Stimulated activated CD8-positive, alpha-beta memory T cell treated with anti-CD3 and anti-CD28 coated beads, Interleukin-7, amount 100 ng/mL, for 48 hours (primary cell): ENCODE results near the gene IL10.
"Not testable (repeated sequence)": the region's sequence is repeated elsewhere in the genome, so short reads cannot be mapped to it uniquely, and the experiment has no call there.

Source experiments
- DNase-seq, 2 donors: peaks; one replicate each; pipeline ENCODE4 v3.0.0-alpha.2; 2020; ENCODE audit warnings: low read depth in 1 of 2; ENCODE audit errors: extremely low read depth in 1 of 2

IL10 gene

GRCh38 chr1:206768472-206769303, 3.6 kb downstream of the IL10 start:
- DNase-seq: no peak

DNA sequence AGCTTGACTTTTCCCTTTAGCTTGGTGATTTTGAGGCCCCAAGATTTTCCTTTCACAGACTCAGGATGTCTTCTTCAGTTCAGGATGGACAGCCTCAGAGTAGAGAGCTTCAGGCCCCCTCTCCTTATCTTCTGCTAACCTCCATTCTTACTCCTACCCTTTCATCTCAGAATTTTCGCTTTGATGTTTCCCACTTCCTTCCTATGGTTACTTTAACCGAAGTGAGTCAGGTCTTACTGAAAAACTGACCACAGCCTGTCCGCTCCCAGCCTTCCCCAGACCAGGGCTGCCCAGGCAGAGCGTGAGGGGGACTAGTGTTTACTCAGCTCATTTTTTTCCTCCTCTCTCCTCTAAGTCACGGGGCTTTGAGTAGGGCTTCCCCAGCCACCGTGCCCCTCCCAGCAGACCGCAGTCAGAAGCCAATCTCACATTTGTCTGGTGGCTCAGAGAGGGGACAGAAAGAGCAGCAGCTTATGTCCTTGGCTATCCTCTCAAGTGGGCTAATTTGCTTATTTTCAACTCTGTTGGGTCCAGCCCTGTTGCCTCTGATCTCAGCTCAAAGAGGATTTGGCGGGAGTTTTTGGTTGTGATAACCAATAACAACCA, 5.9 kb downstream of the IL10 start:
- DNase-seq: peak; percentile 60 to 77

GRCh38 chr1:206765771-206766170, 6.5 kb downstream of the IL10 start:
- not testable (repeated sequence) for DNase-seq

GRCh38 chr1:206762741-206763364, 9.4 kb downstream of the IL10 start:
- DNase-seq: not testable (repeated sequence)

- no peak for DNase-seq
Observed at GRCh38 chr1:206761159-206761768, 11.0 kb downstream of the IL10 start.

DNA sequence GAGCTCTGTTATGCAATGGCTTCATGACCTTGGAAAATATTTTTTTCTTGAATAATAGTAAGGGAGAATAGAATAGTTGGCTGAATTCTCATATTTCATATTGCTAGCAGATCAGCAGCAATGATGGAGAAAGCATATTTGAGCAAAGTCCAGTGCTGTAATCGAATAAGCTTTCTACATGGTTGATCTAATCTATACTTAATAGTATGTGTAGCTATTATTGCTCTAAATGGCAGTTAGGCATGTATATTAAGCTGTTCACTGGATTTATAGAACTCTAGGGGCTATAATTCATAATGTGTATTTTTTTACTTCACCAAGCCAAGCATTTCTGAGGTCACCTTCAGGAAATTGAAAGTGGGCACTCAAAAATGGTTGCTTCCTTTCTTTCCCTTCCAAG, 11.7 kb downstream of the IL10 start:
- DNase-seq: no peak

- DNase-seq: no peak
Observed at GRCh38 chr1:206757524-206758266, 14.6 kb downstream of the IL10 start.

DNA sequence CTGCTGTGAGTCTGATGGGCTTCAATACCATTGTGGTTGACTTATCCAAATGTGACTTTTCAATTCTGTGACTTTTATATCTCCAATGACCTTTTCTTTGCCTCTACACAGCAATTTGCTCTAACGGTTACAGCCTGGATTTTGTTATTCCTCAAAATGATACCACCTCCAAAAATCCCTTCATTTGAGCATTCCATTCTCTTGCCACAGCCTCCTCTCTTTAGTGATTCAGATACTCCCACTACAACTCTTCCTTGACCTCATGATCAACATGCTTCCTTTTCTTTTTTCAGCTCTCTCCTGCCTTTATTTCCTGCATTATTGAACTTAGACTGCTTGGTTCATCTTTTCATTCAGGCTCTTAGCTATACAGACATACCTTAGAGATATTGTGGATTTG, 18.3 kb downstream of the IL10 start:
- no peak for DNase-seq

DNA sequence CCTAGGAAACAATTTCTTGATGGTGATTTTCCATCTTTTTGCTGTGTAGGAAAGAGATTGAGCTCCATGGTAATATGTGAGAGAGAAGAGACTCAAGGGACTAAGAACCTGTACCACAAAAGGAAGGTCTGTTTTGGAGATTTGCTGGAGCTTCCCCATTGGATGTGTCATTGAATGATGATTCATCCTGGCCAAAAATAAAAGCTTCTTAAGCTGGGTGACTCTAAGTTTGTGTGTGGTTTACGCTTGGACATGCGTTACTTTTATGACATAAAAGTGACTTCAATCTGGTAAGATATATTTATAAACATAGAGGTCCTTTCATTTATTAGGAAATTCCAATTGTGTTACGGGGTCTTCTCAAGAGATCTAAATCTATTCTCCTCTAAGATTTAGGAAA, 19.2 kb downstream of the IL10 start:
- no peak for DNase-seq

DNA sequence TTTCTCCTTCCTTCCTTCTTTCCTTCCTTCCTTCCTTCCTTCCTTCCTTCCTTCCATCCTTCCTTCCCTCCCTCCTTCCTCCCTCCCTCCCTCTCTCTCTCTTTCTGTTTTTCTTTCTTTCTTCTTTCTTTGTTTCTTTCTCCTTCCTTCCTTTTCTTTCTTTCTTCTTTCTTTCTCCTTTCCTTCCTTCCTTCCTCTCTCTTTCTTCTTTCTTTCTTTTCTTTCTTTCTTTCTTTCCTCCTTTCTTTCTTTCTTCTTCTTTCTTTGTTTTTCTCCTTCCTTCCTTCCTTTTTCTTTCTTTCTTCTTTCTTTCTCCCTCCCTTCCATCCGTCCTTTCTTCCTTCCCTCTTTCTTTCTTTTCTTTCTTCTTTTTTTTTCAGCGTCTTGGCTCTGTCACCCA, 19.8 kb downstream of the IL10 start:
- no peak for DNase-seq

DNA sequence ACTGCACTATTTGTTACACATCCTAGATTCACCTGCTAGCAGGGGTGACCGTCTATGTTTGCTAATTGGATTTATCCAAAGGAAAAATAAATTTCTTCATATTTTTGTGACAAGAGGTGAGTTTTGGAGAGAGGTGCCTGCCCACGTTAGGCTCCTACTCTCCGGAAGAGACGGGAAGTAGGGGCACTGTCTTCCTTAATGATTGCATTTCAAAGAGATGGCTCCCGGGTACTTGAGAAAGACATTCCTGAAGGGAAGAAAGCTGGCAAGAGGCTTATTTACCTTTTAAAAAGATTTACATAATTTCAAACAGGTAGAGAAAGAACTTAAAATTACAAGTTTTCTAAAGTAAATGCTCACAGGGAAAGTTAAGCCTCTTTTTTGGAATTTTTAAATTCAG, 20.4 kb downstream of the IL10 start:
- no peak for DNase-seq

GRCh38 chr1:206748348-206749030, 23.8 kb downstream of the IL10 start:
- no peak for DNase-seq

DNA sequence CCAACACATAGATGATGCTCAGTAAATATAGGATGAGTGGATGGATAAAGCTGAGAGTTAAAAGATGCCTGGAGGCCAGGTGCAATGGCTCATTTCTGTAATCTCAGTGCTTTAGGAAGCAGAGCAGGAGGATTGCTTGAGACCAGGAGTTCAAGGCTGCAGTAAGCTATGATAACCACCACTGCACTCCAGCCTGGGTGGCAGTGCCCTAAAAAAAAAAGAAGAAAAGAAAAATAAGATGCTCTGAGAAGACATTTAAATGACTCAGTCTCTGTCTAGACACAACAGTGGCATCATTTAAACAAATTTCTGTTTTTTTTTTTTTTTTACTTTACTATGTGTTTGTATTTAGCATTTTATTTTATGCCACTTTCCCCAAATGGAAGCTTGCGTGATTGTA, 27.0 kb downstream of the IL10 start:
- no peak for DNase-seq

DNA sequence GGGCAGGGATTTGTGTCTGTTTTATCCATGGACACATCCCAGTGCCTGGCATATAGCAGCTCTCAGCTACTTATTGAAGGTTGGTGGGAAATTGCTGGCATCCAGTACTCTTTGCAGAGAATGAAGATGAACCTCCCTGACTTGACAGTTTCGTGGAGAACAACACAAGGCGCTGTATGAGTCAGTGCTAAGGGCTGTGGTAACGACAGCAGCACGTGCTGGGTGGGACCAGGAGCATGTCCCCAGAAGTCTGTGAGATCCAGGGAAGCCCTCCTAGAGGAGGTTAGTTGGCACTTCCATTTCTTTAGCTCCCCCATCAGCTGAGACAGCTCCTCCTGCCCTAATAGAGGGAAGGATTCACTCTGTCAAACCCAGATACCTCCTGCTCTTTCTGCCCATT, 27.6 kb downstream of the IL10 start:
- DNase-seq: no peak

DNA sequence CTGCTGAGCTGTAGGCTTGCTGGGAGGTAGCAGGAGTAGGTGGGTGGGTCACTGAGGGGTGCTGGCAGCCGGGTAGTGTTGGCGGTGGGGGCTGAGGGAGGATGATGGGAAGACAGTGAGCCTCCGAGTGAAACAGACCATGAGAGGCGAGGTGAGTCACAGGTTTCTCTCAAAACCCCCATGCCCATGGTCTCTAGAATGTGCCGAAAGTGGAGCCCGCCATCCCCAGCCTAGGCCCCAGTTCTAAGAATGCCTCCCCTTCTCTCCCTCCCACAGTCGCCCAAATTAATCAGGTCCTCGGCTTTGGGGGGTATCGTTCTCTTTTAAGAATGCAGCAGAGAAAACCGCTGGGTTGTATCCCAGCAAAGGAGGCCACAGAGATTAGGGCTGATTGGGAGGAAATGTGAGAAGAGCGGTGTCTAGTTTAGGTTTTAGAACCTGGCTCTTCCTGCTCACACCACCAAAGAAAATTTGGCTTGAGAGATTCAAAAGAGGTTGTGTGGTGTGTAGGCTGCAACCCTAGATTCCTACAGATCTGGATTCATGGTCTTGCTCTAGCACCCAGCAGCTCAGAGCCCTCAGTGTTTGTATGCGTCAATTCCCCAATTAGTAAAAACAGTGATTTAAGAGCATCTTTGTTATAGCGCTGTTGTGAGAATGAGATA, 29.4 kb downstream of the IL10 start:
- peak in 1 of 2 donors; percentile 79 for DNase-seq

- DNase-seq: no peak
Observed at GRCh38 chr1:206741142-206741701, 31.1 kb downstream of the IL10 start.

GRCh38 chr1:206739411-206740076, 32.8 kb downstream of the IL10 start:
- DNase-seq: peak in 1 of 2 donors; percentile 64

DNA sequence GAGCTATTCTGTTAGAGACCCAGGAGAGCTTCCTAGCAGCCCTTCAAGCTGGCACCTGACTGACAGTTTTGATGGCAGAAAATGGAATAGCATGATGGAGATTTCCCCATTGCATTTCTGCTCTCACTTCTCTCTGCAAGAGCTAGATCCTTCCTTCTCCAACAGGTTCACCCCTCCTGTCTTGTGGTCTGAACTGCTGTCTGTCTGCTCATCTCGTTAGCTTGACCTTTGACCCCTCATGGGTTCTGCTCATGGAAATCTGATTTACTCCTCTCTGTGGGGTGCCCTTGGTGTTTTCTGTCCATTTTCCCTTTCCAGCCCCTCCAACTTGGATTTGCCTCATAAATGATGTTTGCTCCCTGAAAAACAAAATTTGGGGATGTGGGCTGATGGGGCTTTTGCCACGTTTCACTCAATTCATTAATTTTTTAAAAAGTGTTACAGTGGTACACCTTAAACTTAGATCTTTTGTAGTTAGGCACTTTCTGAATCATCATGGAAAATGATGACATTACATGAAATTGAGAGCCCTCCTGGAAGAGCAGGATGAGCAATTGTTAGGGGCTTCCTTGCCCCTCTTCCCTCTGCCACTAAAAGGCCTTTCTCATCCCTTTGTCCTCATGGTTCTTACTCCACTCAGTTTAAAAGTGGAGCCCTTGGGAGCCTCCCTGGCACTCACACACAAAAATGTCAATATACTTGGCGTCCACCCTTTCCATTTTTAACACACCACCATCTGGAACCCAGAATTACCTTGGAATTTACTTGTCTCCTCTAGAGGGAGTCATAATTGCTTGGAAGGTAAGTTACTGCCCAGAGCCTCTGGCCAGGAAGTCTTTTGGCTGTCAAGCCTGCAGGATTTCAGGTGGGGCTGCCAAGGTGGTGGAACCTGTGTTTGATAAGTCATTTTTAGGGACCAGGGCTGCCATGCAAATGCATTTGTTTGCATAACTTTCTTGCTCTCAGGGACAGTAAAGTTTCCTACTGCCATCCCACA, 33.6 kb downstream of the IL10 start:
- DNase-seq: no peak
